AG09319 (cell line): ENCODE measurements around the gene MEP1A.
"Not testable (repeated sequence)": the region's sequence is repeated elsewhere in the genome, so short reads cannot be mapped to it uniquely, and the experiment has no call there.

Experiments used
- DNase-seq: peaks from one replicate; pipeline ENCODE4 v3.0.0-alpha.2; 2010; ENCODE audit warnings: low read depth; ENCODE audit errors: extremely low read depth
- TF ChIP-seq, protein P1 (sequence below): IDR thresholded peaks from 2 replicates; pipeline ENCODE4 v1.5.1; 2011; ENCODE audit warnings: low read depth, mild to moderate bottlenecking, inconsistent platforms, low read length, moderate library complexity

Gene MEP1A

GRCh38 chr6:46764961-46765360 lies 28.2 kb upstream of the MEP1A start:
- TF ChIP-seq, protein P1, sequence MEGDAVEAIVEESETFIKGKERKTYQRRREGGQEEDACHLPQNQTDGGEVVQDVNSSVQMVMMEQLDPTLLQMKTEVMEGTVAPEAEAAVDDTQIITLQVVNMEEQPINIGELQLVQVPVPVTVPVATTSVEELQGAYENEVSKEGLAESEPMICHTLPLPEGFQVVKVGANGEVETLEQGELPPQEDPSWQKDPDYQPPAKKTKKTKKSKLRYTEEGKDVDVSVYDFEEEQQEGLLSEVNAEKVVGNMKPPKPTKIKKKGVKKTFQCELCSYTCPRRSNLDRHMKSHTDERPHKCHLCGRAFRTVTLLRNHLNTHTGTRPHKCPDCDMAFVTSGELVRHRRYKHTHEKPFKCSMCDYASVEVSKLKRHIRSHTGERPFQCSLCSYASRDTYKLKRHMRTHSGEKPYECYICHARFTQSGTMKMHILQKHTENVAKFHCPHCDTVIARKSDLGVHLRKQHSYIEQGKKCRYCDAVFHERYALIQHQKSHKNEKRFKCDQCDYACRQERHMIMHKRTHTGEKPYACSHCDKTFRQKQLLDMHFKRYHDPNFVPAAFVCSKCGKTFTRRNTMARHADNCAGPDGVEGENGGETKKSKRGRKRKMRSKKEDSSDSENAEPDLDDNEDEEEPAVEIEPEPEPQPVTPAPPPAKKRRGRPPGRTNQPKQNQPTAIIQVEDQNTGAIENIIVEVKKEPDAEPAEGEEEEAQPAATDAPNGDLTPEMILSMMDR: no peak
- DNase-seq: no peak

GRCh38 chr6:46772016-46772415 lies 21.2 kb upstream of the MEP1A start:
- DNase-seq: no peak
- TF ChIP-seq, protein P1: no peak

DNA sequence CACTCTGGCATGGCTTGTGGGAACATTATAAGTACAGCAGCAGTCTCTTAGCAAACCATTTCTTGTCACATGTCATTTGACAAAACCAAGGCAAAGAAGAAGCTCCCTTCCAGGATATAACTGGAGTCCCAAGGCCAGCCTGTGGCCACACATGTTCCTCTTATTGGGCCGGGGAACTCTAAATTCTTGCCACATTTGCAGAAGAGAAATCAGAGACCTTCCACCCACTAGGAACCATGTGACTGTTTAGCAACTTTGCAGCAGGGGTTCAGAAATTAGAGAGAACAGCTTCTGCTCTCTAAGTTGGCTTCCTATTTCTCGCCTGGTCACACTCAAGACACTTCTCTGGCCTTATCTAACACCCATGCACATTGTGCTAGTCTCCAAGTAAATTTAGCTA lies 20.4 kb upstream of the MEP1A start:
- DNase-seq: no peak
- TF ChIP-seq, protein P1: no peak

- no peak for DNase-seq
- TF ChIP-seq, protein P1: no peak
Observed at GRCh38 chr6:46773201-46773855, 19.9 kb upstream of the MEP1A start.

- not testable (repeated sequence) for DNase-seq
Observed at GRCh38 chr6:46774736-46775135, 18.5 kb upstream of the MEP1A start.

DNA sequence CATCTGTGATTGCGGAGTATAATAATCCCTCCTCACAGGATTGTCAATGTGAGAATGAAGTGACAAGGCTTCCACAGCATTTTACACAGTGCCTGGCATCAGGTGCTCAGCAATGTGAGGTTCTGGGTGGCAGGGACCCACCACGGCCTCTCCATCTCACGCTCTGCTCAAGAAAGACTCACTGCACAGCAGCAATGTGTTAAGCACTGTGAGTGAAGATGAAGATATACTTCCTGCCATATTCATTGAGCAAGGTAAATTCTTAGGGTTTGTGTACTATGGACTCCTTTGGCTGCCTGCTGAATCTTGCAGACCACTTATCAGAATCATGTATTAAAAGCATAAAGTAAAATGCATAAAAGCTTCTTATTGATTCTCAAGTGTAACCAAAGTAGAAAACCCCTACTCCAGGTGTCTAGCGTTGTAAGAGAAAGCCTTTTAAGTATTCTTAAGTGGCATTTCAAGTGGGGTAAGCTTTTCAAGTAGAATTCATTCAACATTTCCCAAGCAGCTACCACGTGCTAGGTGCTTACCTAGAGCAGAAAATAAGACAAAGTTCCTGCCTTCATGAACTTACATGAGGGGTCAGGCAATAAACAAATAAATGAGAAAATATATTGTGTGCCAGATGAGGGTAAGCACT lies 17.0 kb upstream of the MEP1A start:
- no peak for DNase-seq
- TF ChIP-seq, protein P1: no peak

DNA sequence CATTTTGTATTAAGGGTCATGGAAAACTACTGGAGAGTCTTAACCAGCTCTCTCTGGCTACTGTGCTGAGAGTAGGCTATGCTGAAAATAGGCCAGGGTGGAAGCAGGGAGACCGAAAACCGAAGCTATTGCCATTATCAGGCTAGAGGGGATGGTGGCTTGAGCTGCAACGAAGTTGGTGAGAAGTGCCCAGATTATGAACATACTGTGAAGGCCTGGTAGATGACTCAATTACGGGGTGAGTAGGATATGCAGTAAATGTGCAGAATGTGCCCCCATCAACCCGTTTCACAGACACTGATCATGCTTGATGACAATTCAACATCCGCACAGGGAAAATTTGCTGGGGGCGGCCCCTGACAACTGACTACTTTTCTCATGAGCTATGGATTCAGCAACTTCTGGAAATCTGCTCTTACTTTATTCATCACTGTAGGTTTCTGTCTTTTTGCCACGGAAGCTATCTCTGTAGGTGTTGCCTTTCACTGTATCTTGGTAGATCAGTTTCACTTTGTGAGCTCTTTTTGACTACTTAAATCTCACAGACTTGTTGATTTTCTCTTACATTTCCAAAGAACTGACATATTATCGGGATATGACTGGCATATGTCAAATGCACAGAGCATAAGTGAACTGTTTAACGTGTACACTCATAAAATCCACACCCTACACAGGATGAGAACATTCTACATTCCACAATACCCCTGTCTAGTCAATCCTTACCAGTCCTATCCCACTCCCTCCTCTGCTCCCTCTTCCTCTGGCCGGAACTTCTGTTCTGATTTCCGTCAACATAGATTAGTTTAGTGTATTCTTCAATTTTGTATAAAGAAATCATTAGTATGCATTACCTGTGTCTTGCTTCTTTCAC lies 15.5 kb upstream of the MEP1A start:
- no peak for DNase-seq

More for the DNA sequence above, 15.5 kb upstream of the MEP1A start:
- TF ChIP-seq, protein P1: no peak
